Measurements from ENCODE around the gene EIF5A2. TPM values are rescaled to one million over a fixed set of nuclear protein-coding genes. Genes with fewer than 3 reads are reported as not detected.
A peak's percentile ranks its signal among the peaks of the same experiment; 100 is the strongest.

EIF5A2 gene
- total and polyA plus RNA-seq, 2 donors (not counting 1 experiment from before 2014, with no cell fraction given): 1.7 to 4.1 TPM

DNA sequence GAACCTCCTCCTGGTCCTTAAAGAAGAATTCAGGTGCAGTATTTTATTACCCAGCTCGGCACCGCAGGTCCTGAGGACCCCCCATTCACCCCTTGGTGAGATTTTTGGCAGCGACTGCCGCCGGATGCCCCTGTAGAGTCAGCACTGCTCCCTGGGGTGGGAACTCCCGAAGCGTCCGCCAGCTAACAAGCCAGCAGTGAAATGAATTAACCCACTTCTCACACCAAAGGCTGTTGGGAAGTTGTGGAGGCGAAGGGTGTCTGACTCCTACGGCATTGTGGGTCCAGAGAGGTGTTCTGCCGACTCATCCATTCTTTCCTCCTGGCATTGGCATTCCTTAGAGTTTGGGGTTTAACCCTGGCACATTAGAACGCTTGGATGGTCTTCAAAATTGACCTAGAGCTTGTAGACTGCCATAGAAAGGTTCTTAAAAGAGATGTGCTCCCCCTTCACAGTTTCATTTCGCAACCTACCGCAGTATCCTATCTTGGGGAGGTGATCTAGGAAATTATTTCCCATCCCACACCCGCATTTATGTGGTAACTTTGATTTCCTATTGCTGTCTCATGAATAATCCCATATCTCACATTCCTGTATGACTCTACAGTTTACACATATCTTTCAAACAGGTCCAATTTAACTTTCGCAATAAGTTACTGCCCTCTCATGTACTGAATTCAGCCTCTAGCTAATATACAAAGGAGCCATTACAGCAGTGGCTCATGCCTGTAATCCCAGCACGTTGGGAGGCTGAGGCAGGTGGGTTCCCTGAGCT is 879 bp upstream of the EIF5A2 start:
- H3K36me3 ChIP-seq (replicated peaks in 1 of 2; ENCODE audit: control extremely low read depth in 1 of 2, control insufficient read depth in 1 of 2, extremely low read depth in 1 of 2, insufficient read depth in 2 of 2, low read length in 1 of 2): no peaks in the 10 kb centered on the region
- peak overlapping the region; percentile 97 for H3K4me2 ChIP-seq (replicated peaks; ENCODE audit: low read depth, low read length, poor library complexity, severe bottlenecking)
- POLR2A ChIA-PET: no interaction called here
- H3K27ac ChIP-seq (ENCODE audit: low read length in 2 of 2): peak overlapping the region; percentile 7 to 68
- no peak overlapping the region for H3K4me3 ChIP-seq (ENCODE audit: control extremely low read depth in 1 of 5, extremely low read depth in 1 of 5, insufficient read depth in 1 of 5, low read depth in 2 of 5, low read length in 4 of 5)
- peak overlapping the region; percentile 76 for H3K9ac ChIP-seq (ENCODE audit: low read length)
- H3K4me1 Mint-ChIP-seq: peaks cover 22% of the 10 kb centered on the region
- no peaks in the 10 kb centered on the region for H3K79me2 ChIP-seq (ENCODE audit: control insufficient read depth, insufficient read depth, low read length)
- H3K27me3 Mint-ChIP-seq: no peaks in the 10 kb centered on the region
- CTCF ChIA-PET: interaction anchor here (1.1 kb wide), 1 partner anchor 12 kb away, joined by 3 read pairs; no protein-coding TSS in a partner anchor
- peak overlapping the region; percentile 96 for H3K4me3 Mint-ChIP-seq
- no peak for TF ChIP-seq EZH2 (IDR thresholded peaks at IDR 0.05; ENCODE audit: borderline replicate concordance, insufficient read depth, low read depth, low read length, poor library complexity, severe bottlenecking)
- TF ChIP-seq, protein P1, sequence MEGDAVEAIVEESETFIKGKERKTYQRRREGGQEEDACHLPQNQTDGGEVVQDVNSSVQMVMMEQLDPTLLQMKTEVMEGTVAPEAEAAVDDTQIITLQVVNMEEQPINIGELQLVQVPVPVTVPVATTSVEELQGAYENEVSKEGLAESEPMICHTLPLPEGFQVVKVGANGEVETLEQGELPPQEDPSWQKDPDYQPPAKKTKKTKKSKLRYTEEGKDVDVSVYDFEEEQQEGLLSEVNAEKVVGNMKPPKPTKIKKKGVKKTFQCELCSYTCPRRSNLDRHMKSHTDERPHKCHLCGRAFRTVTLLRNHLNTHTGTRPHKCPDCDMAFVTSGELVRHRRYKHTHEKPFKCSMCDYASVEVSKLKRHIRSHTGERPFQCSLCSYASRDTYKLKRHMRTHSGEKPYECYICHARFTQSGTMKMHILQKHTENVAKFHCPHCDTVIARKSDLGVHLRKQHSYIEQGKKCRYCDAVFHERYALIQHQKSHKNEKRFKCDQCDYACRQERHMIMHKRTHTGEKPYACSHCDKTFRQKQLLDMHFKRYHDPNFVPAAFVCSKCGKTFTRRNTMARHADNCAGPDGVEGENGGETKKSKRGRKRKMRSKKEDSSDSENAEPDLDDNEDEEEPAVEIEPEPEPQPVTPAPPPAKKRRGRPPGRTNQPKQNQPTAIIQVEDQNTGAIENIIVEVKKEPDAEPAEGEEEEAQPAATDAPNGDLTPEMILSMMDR (IDR thresholded peaks at IDR 0.05): no peak
- peaks cover 0 to 19% (median 17%) of the 10 kb centered on the region in 3 donors for H3K9me3 ChIP-seq (ENCODE audit: control extremely low read depth in 1 of 3, control insufficient read depth in 2 of 3, insufficient read depth in 1 of 3, low read length in 2 of 3)
- ATAC-seq (ENCODE audit: low read depth) (no peak), DNase-seq (peak; percentile 30)
- intact Hi-C loops (cut with micrococcal nuclease): loop anchor here (2.0 kb wide), 1 partner anchor 553 kb away; the partner anchor contains the start of gene SKIL
- H3K4me1 ChIP-seq (ENCODE audit: control insufficient read depth in 2 of 2, insufficient read depth in 2 of 2, low read length in 2 of 2): peaks cover 13 to 16% of the 10 kb centered on the region in 2 donors
- peaks cover 8% of the 10 kb centered on the region for H3K9me3 Mint-ChIP-seq (ENCODE audit: insufficient read depth)
- 95% methylated on average over 2 of the region's 17 CpGs for WGBS (ENCODE audit: insufficient coverage)
- H4K20me1 ChIP-seq (ENCODE audit: control insufficient read depth, insufficient read depth, low read length, poor library complexity, severe bottlenecking): no peaks in the 10 kb centered on the region
- H3K27ac Mint-ChIP-seq: peak overlapping the region; percentile 32
- H2AFZ ChIP-seq (ENCODE audit: insufficient read depth, low read depth, low read length, poor library complexity, severe bottlenecking): peak overlapping the region; percentile 95
- H3K27me3 ChIP-seq (replicated peaks in 1 of 4; ENCODE audit: control extremely low read depth in 1 of 4, control insufficient read depth in 3 of 4, insufficient read depth in 4 of 4, low read length in 3 of 4): no peaks in the 10 kb centered on the region
